RPMI7951 (cell line): ENCODE measurements around the gene CD6. TPM values are rescaled to one million over a fixed set of nuclear protein-coding genes. Genes with fewer than 3 reads are reported as not detected.

Experiments
- total RNA-seq: library from RNA; depleted of rRNA; stranded (reverse); fragments of >200 nt; shearing (Covaris generic); gene quantifications from 2 replicates; pipeline ENCODE4 v1.2.3, GENCODE V29; 2014; rRNA removed

The CD6 gene
- total RNA-seq, 1 experiment from 2014 or later = not detected

Other genes starting within 250 kb of the CD6 start
- not detected in 2 replicates for gene MS4A18, start 247.0 kb upstream of the CD6 start, total RNA-seq
- gene MS4A15, start 214.8 kb upstream of the CD6 start, total RNA-seq = not detected in 2 replicates
- gene MS4A10, start 186.3 kb upstream of the CD6 start, total RNA-seq = not detected in 2 replicates
- 10.1 and 13.5 TPM in 2 replicates for gene CCDC86, start 129.6 kb upstream of the CD6 start, total RNA-seq
- not detected in 2 replicates for gene PTGDR2, start 115.7 kb upstream of the CD6 start, total RNA-seq
- gene ZP1, start 104.1 kb upstream of the CD6 start, total RNA-seq = 3.7 and 4.6 TPM in 2 replicates
- 86.6 and 100.0 TPM in 2 replicates for gene PRPF19, start 65.1 kb upstream of the CD6 start, total RNA-seq
- 81.6 and 88.6 TPM in 2 replicates for gene TMEM109, start 57.5 kb upstream of the CD6 start, total RNA-seq
- 29.2 and 44.6 TPM in 2 replicates for gene TMEM132A, start 47.2 kb upstream of the CD6 start, total RNA-seq
- 5.8 and 10.0 TPM in 2 replicates for gene SLC15A3, start 19.5 kb upstream of the CD6 start, total RNA-seq
- gene CD5, start 130.8 kb downstream of the CD6 start, total RNA-seq = not detected in 2 replicates
- gene VPS37C, start 189.7 kb downstream of the CD6 start, total RNA-seq = 11.5 TPM in 2 replicates
- gene PGA3, start 231.8 kb downstream of the CD6 start, total RNA-seq = 0.39 TPM in 1 of 2 replicates, not detected in the other